Stimulated activated CD4-positive, alpha-beta T cell treated with anti-CD3 and anti-CD28 coated beads, TNF-alpha, amount 100 ng/mL, for 24 hours (primary cell): ENCODE data around the gene MMP11.

ENCODE experiments used
- DNase-seq, 3 experiments: peaks; one replicate each; pipeline ENCODE4 v3.0.0-alpha.2; 2020; ENCODE audit warnings: low read depth in 3 of 3

MMP11 gene

GRCh38 chr22:23780146-23780748 is 7.6 kb downstream of the MMP11 start:
- no peak for DNase-seq

GRCh38 chr22:23781065-23781464 is 8.4 kb downstream of the MMP11 start:
- DNase-seq, result no peak

- DNase-seq, result no peak
These were observed 9.0 kb downstream of the MMP11 start for GRCh38 chr22:23781511-23782183.

DNA sequence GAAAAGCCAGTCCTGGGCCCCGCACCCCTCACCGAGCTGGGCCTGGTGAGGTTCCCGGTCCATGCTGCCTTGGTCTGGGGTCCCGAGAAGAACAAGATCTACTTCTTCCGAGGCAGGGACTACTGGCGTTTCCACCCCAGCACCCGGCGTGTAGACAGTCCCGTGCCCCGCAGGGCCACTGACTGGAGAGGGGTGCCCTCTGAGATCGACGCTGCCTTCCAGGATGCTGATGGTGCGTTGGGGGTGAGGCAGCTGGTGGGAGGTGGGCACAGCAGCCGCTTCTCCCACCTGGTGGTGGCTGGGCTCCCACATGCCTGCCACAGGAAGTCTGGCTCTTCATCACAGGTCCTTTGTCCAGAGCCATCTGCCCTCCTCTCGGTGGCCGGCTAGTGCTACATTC is 9.6 kb downstream of the MMP11 start:
- no peak for DNase-seq

DNA sequence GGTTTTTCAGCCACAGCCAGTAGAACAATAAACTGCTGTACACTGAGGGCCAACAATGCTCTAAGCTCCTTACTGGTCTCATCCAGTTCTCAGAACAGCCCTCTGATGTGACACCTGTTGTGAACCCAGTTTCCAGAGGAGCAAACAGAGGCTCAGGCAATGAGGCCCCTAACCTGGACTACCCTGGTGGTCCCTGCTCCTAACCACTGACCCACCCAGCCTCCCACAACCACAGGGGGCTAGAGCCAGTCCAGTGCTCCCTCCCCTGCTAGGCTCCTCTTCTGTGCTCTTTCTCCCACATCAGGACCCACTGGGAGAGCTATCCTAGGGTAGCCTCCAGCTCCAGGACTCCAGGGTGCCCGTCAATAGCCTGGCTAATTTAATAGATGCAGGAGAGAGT is 10.1 kb downstream of the MMP11 start:
- DNase-seq, result no peak

DNA sequence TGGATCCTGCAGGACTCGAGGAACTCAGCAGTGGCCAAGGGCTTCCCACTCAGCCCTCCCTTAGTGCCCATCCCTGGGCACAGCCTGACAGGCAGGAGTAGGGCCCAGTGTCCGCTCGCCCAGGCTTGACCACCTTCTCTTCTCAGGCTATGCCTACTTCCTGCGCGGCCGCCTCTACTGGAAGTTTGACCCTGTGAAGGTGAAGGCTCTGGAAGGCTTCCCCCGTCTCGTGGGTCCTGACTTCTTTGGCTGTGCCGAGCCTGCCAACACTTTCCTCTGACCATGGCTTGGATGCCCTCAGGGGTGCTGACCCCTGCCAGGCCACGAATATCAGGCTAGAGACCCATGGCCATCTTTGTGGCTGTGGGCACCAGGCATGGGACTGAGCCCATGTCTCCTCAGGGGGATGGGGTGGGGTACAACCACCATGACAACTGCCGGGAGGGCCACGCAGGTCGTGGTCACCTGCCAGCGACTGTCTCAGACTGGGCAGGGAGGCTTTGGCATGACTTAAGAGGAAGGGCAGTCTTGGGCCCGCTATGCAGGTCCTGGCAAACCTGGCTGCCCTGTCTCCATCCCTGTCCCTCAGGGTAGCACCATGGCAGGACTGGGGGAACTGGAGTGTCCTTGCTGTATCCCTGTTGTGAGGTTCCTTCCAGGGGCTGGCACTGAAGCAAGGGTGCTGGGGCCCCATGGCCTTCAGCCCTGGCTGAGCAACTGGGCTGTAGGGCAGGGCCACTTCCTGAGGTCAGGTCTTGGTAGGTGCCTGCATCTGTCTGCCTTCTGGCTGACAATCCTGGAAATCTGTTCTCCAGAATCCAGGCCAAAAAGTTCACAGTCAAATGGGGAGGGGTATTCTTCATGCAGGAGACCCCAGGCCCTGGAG is 10.9 kb downstream of the MMP11 start:
- no peak for DNase-seq

DNA sequence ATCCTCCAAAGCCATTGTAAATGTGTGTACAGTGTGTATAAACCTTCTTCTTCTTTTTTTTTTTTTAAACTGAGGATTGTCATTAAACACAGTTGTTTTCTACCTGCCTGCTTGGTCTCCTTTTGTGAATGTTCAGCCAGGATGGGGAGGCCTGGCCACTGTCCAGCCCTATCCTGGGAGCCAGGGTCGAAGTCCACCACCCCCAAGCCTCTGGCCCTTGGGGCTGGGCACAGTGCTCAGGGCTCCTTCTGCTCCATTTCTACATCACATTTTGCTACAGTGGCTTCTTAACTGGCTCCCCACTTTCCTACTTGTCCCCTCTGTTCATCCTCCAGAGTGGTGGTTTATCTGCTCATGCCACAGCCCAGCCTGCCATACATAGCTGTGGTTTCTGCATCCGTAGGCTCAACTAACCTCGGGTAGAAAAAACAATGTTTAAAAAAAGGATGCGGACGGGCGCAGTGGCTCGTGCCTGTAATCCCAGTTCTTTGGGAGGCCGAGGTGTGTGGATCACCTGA is 11.6 kb downstream of the MMP11 start:
- DNase-seq, result no peak

DNA sequence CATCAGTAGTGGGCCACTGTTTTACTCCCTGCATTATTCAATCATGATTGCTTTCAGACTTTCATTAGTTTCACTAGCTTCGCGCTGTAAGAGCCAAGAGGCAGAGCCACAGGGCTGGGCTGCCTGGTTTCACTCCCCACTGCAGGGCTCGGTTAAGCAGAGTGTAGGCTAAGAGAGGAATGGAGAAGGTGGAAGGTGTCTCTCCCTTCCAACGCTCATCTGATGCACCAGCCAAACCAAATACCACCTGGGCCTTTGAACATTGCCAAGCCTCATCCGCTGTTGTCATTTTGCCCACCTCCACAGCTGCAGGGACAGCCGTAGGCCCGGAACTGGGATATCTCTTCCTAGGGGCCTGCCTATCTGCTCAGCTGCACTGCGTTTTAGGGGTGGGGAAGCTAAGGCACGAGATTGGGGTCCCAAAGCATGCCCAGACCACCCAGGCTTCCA is 13.6 kb downstream of the MMP11 start:
- no peak for DNase-seq

DNA sequence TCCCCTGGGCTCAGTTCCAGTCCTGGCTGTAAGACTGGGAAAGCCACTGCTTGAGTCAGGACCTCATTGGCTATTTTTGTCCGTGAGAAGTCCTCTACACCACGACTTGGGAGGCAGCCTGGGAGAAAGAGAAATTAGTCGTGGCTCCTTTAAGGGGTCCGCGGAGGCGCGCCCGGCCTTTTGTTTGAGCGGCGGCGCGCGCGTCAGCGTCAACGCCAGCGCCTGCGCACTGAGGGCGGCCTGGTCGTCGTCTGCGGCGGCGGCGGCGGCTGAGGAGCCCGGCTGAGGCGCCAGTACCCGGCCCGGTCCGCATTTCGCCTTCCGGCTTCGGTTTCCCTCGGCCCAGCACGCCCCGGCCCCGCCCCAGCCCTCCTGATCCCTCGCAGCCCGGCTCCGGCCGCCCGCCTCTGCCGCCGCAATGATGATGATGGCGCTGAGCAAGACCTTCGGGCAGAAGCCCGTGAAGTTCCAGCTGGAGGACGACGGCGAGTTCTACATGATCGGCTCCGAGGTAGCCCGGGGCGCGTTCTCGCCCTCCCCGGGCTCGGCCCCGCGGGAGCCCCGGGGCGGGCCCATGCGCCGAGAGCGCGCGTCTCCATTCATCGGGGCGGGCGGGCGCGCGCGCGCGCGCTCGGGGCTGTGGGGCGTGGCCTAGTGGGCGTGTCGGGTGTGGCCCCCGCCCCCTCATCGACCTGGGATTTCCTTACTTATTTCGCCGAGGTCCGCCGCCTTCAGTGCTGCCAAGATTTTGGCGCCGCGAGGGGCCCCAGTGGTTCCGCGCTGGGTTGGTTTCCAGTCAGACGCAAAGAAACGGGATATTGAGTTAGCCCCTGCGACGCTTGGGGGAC is 14.3 kb downstream of the MMP11 start, which contains the start of gene SMARCB1:
Gene SMARCB1, plus strand, starts transcription at position 215 of the 848 bp plus-strand sequence. Its CDS starts 204 bp downstream, at position 419.
- DNase-seq, result peak; percentile 81 to 88 (median 84)

DNA sequence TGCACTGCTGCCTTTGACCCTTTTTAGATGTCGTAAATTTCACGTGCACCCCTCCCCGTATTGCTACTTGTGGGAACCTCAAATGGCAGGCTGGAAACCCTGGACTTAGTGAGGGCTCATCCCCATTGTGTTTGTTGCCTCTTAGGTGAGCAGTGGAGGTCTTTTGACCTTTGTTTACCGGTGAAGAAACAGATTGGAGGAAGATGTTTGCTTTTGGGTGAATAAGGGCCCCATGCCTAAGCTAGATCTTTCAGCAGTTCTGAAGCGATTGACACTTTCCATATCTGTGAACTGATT is 14.9 kb downstream of the MMP11 start:
- DNase-seq, result no peak

GRCh38 chr22:23787910-23788309 is 15.3 kb downstream of the MMP11 start:
- DNase-seq, result no peak

- no peak for DNase-seq
These were observed 16.5 kb downstream of the MMP11 start for GRCh38 chr22:23789121-23789520.

GRCh38 chr22:23789638-23790037 is 17.0 kb downstream of the MMP11 start:
- no peak for DNase-seq

GRCh38 chr22:23790819-23791737 is 18.4 kb downstream of the MMP11 start:
- no peak for DNase-seq

- no peak for DNase-seq
These were observed 19.3 kb downstream of the MMP11 start for GRCh38 chr22:23791738-23792645.

- DNase-seq, result no peak
These were observed 20.7 kb downstream of the MMP11 start for GRCh38 chr22:23793326-23793725.

DNA sequence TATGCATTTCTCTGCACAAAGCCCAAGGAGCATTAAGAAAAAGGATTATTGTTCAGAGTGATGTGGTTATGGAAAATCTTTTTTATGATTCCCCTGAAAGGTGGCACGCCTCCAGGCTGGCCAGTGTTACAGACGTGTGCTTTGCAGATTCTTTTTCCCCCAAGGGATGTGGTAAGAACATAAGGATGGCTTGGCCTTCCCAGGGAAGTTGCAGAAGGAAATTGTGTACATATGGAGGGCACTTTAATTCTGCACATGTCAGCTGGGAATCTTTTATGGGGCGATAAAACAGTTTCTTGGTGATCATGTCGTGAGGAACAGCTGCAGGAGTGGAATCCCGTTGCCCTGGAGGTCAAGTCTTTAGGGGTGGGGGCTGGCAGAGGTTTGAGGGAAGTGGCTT is 23.8 kb downstream of the MMP11 start:
- DNase-seq, result no peak

- no peak for DNase-seq
These were observed 27.9 kb downstream of the MMP11 start for GRCh38 chr22:23800297-23801237.
